Measurements from ENCODE around the gene ZNF385D. TPM values are rescaled to one million over a fixed set of nuclear protein-coding genes. Genes with fewer than 3 reads are reported as not detected.

Gene ZNF385D
- polyA plus RNA-seq, 1 donor (not counting 4 experiments of a cell fraction or from before 2014, with no cell fraction given), result 0.46 TPM

DNA sequence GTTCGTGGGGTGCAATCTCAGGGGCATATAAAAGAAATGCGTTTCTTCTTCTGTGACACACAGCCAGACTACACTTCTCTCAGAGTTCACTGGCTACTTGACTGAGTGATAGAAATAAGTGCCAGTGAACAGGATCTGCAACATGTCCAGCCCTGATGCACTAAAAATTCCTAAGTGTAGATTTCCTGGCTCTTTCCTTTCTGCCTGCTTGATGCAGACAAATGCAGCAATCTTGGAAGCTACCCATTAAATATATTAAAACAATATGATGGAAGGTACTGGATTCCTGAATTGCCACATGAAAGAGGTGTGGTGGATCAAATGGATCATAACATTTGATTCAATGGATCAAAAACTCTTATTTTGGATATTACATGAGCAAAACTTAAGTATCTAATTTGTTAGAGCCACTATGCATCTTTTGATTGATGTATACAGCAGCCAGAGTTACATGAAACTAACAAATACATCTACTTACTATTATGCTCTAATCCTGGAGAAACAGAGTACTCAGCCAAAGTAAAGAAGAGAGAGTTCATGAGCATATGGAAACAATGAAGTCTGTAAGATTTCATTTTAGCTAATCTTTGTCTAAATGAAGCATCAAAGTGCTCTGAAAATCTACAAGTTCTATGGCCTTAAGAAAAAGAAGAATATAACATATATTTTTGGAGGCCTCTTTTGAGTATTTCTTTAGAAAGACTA is 222.6 kb downstream of the ZNF385D start:
- H3K27ac ChIP-seq (ENCODE audit: control insufficient read depth, insufficient read depth, low read length), result no peak overlapping the region
- no peaks in the 10 kb centered on the region for H3K9me3 ChIP-seq (ENCODE audit: control insufficient read depth, low read depth, low read length)
- H3K4me3 ChIP-seq (ENCODE audit: control insufficient read depth in 2 of 3, extremely low read depth in 1 of 3, insufficient read depth in 2 of 3, low read depth in 1 of 3, low read length in 3 of 3), result no peak overlapping the region
- no peaks in the 10 kb centered on the region for H3K79me2 ChIP-seq (ENCODE audit: control insufficient read depth, insufficient read depth, low read length)
- H2AFZ ChIP-seq (ENCODE audit: control insufficient read depth, low read length), result no peak overlapping the region
- no peaks in the 10 kb centered on the region for H3K27me3 ChIP-seq (ENCODE audit: control insufficient read depth, extremely low read depth, insufficient read depth, low read length)
- FAIRE-seq (no peak), DNase-seq (ENCODE audit: low read depth, low spot score) (no peak)
- H3K4me2 ChIP-seq (ENCODE audit: control insufficient read depth, extremely low read depth, insufficient read depth, low read depth, low read length), result no peak overlapping the region
- dilution Hi-C loops (cut with MboI; ENCODE audit: extremely low pct_ligation_motif_present, low sequenced_read_pairs), result no loop called here
- no peaks in the 10 kb centered on the region for H3K9me1 ChIP-seq (ENCODE audit: control insufficient read depth, extremely low read depth, insufficient read depth, low read length)
- no peak for TF ChIP-seq EZH2 (IDR thresholded peaks at IDR 0.05; ENCODE audit: low read length)
- TF ChIP-seq, protein P1, sequence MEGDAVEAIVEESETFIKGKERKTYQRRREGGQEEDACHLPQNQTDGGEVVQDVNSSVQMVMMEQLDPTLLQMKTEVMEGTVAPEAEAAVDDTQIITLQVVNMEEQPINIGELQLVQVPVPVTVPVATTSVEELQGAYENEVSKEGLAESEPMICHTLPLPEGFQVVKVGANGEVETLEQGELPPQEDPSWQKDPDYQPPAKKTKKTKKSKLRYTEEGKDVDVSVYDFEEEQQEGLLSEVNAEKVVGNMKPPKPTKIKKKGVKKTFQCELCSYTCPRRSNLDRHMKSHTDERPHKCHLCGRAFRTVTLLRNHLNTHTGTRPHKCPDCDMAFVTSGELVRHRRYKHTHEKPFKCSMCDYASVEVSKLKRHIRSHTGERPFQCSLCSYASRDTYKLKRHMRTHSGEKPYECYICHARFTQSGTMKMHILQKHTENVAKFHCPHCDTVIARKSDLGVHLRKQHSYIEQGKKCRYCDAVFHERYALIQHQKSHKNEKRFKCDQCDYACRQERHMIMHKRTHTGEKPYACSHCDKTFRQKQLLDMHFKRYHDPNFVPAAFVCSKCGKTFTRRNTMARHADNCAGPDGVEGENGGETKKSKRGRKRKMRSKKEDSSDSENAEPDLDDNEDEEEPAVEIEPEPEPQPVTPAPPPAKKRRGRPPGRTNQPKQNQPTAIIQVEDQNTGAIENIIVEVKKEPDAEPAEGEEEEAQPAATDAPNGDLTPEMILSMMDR (optimal IDR thresholded peaks at IDR 0.05 in 1 of 3, IDR thresholded peaks at IDR 0.05 in 1 of 3, conservative IDR thresholded peaks at IDR 0.05 in 1 of 3; ENCODE audit: extremely low read depth in 1 of 3, insufficient read depth in 2 of 3, low read length in 3 of 3), result no peak
- no peak overlapping the region for H3K9ac ChIP-seq (ENCODE audit: control insufficient read depth, extremely low read depth, insufficient read depth, low read length)
- H4K20me1 ChIP-seq (ENCODE audit: control insufficient read depth, extremely low read depth, insufficient read depth, low read length), result no peaks in the 10 kb centered on the region
- H3K4me1 ChIP-seq (ENCODE audit: control insufficient read depth, extremely low read depth, insufficient read depth, low read length), result no peaks in the 10 kb centered on the region
- no peaks in the 10 kb centered on the region for H3K36me3 ChIP-seq (ENCODE audit: control insufficient read depth in 2 of 2, extremely low read depth in 1 of 2, insufficient read depth in 2 of 2, low read length in 2 of 2)

DNA sequence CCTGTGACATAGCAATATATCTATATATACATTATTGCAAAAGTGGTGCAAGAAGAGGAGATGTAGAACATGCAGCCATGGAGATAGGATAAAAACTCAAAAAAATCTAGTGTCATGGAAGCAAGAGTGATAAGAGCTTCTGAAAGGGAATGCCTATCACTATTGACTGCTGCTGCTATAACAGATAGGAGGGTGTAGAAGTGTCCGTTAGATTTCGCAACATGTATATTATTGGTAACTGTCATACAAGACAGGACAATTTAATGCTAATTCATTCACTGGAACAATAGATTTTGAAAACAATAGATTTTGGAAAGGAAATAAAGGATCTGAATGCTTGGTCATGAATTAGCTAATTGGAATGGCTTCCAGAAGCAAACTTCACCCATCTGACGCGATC is 224.5 kb downstream of the ZNF385D start:
- H3K79me2 ChIP-seq (ENCODE audit: control insufficient read depth, insufficient read depth, low read length), result no peaks in the 10 kb centered on the region
- H2AFZ ChIP-seq (ENCODE audit: control insufficient read depth, low read length), result no peak overlapping the region
- dilution Hi-C loops (cut with MboI; ENCODE audit: extremely low pct_ligation_motif_present, low sequenced_read_pairs), result no loop called here
- no peak for FAIRE-seq
- no peaks in the 10 kb centered on the region for H3K4me1 ChIP-seq (ENCODE audit: control insufficient read depth, extremely low read depth, insufficient read depth, low read length)
- H3K36me3 ChIP-seq (ENCODE audit: control insufficient read depth in 2 of 2, extremely low read depth in 1 of 2, insufficient read depth in 2 of 2, low read length in 2 of 2), result no peaks in the 10 kb centered on the region
- H3K9me1 ChIP-seq (ENCODE audit: control insufficient read depth, extremely low read depth, insufficient read depth, low read length), result no peaks in the 10 kb centered on the region
- H3K4me3 ChIP-seq (ENCODE audit: control insufficient read depth in 2 of 3, extremely low read depth in 1 of 3, insufficient read depth in 2 of 3, low read depth in 1 of 3, low read length in 3 of 3), result no peak overlapping the region
- no peaks in the 10 kb centered on the region for H3K9me3 ChIP-seq (ENCODE audit: control insufficient read depth, low read depth, low read length)
- no peak overlapping the region for H3K27ac ChIP-seq (ENCODE audit: control insufficient read depth, insufficient read depth, low read length)
- H3K9ac ChIP-seq (ENCODE audit: control insufficient read depth, extremely low read depth, insufficient read depth, low read length), result no peak overlapping the region
- H4K20me1 ChIP-seq (ENCODE audit: control insufficient read depth, extremely low read depth, insufficient read depth, low read length), result no peaks in the 10 kb centered on the region
- DNase-seq (ENCODE audit: low read depth, low spot score), result no peak
- H3K27me3 ChIP-seq (ENCODE audit: control insufficient read depth, extremely low read depth, insufficient read depth, low read length), result no peaks in the 10 kb centered on the region
- TF ChIP-seq EZH2 (IDR thresholded peaks at IDR 0.05; ENCODE audit: low read length), result no peak
- TF ChIP-seq, protein P1 (optimal IDR thresholded peaks at IDR 0.05 in 1 of 3, IDR thresholded peaks at IDR 0.05 in 1 of 3, conservative IDR thresholded peaks at IDR 0.05 in 1 of 3; ENCODE audit: extremely low read depth in 1 of 3, insufficient read depth in 2 of 3, low read length in 3 of 3), result no peak
- no peak overlapping the region for H3K4me2 ChIP-seq (ENCODE audit: control insufficient read depth, extremely low read depth, insufficient read depth, low read depth, low read length)

Measured in keratinocyte (primary cell).